ENCODE results near the gene TMEM9B. TPM values are rescaled to one million over a fixed set of nuclear protein-coding genes. Genes with fewer than 3 reads are reported as not detected.

Gene TMEM9B
- total and polyA plus RNA-seq, 9 of the 15 experiments (the other 6 are each of a cell fraction or from before 2014, with no cell fraction given): 7.7 to 20.0 (median 14.0) TPM

- TF ChIP-seq, protein P1, sequence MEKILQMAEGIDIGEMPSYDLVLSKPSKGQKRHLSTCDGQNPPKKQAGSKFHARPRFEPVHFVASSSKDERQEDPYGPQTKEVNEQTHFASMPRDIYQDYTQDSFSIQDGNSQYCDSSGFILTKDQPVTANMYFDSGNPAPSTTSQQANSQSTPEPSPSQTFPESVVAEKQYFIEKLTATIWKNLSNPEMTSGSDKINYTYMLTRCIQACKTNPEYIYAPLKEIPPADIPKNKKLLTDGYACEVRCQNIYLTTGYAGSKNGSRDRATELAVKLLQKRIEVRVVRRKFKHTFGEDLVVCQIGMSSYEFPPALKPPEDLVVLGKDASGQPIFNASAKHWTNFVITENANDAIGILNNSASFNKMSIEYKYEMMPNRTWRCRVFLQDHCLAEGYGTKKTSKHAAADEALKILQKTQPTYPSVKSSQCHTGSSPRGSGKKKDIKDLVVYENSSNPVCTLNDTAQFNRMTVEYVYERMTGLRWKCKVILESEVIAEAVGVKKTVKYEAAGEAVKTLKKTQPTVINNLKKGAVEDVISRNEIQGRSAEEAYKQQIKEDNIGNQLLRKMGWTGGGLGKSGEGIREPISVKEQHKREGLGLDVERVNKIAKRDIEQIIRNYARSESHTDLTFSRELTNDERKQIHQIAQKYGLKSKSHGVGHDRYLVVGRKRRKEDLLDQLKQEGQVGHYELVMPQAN (IDR thresholded peaks at IDR 0.05; ENCODE audit: borderline replicate concordance): no peak
- TF ChIP-seq STAT5B (CRISPR knock-in tag; IDR thresholded peaks at IDR 0.05) (no peak), CREB1 (IDR thresholded peaks at IDR 0.05) (peak; percentile 71), CREB1 (CRISPR knock-in tag; IDR thresholded peaks at IDR 0.05) (peak; percentile 81), SMAD3 (CRISPR knock-in tag; conservative IDR thresholded peaks at IDR 0.05) (no peak), CHD4 (IDR thresholded peaks at IDR 0.05; ENCODE audit: insufficient read depth, insufficient replicate concordance, low read depth, low read length, poor library complexity, severe bottlenecking) (no peak), ZNF174 (CRISPR knock-in tag; IDR thresholded peaks at IDR 0.05) (no peak), ZNF764 (CRISPR knock-in tag; IDR thresholded peaks at IDR 0.05; ENCODE audit: low read depth) (peak; percentile 51; the same call in 1 of the 2 replicates), ZNF175 (CRISPR knock-in tag; IDR thresholded peaks at IDR 0.05; ENCODE audit: low read depth) (peak; percentile 73; the same call in 1 of the 2 replicates), SRSF1 (IDR thresholded peaks at IDR 0.05; ENCODE audit: low read depth, low read length) (no peak), TFAP4 (CRISPR knock-in tag; IDR thresholded peaks at IDR 0.05; ENCODE audit: borderline replicate concordance) (peak; percentile 58; the same call in 1 of the 2 replicates), SIRT6 (IDR thresholded peaks at IDR 0.05; ENCODE audit: low read depth, low read length) (no peak), VEZF1 (CRISPR knock-in tag; IDR thresholded peaks at IDR 0.05) (peak; percentile 25; the same call in 1 of the 2 replicates), BMI1 (IDR thresholded peaks at IDR 0.05; ENCODE audit: low read length) (no peak), SOX6 (IDR thresholded peaks at IDR 0.05) (no peak), POLR2A (conservative IDR thresholded peaks at IDR 0.05) (peak; percentile 80), ESRRB (CRISPR knock-in tag; IDR thresholded peaks at IDR 0.05; ENCODE audit: borderline replicate concordance) (no peak), FOXM1 (IDR thresholded peaks at IDR 0.05; ENCODE audit: low read depth) (no peak), FOXM1 (CRISPR knock-in tag; IDR thresholded peaks at IDR 0.05; ENCODE audit: low read depth) (0 out of 2 replicates have a peak, but pooled peaks have one; percentile 51), ZNF780A (CRISPR knock-in tag; IDR thresholded peaks at IDR 0.05) (no peak), ZNF511 (CRISPR knock-in tag; IDR thresholded peaks at IDR 0.05) (peak; percentile 75; the same call in 1 of the 2 replicates), PRMT5 (CRISPR knock-in tag; IDR thresholded peaks at IDR 0.05) (no peak), PML (IDR thresholded peaks at IDR 0.05; ENCODE audit: low read length) (peak; percentile 64; the same call in 1 of the 2 replicates)
Observed at GRCh38 chr11:9003573-9004182, 39.4 kb upstream of the TMEM9B start, which contains the start of gene NRIP3 (continued).

All from K562 (cell line).